ENCODE data around the gene LYG2.
"Not testable (repeated sequence)": the region's sequence is repeated elsewhere in the genome, so short reads cannot be mapped to it uniquely, and the experiment has no call there.

DNA sequence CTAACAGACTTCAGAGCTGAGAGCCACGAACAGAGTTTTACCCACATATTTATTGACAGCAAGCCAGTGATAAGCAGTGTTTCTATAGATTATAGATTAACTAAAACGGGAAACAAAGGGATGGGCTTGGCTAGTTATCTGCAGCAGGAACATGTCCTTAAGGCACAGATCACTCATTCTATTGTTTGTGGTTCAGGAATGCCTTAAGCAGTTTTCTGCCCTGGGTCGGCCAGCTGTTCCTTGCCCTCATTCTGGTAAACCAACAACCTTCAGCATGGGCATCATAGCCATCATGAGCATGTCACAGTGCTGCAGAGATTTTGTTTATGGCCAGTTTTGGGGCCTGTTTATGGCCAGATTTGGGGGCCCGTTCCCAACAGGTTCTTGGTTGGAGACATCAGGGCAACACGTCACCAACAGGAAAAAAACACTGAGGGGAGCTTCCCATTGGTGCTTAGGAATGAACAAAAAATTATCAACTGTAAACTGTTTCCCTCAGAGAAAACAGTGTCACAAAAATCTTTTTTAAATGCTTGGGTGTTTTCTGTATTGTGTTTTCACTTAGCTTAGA lies 22.8 kb upstream of the LYG2 start:
- TF ChIP-seq, protein P1, sequence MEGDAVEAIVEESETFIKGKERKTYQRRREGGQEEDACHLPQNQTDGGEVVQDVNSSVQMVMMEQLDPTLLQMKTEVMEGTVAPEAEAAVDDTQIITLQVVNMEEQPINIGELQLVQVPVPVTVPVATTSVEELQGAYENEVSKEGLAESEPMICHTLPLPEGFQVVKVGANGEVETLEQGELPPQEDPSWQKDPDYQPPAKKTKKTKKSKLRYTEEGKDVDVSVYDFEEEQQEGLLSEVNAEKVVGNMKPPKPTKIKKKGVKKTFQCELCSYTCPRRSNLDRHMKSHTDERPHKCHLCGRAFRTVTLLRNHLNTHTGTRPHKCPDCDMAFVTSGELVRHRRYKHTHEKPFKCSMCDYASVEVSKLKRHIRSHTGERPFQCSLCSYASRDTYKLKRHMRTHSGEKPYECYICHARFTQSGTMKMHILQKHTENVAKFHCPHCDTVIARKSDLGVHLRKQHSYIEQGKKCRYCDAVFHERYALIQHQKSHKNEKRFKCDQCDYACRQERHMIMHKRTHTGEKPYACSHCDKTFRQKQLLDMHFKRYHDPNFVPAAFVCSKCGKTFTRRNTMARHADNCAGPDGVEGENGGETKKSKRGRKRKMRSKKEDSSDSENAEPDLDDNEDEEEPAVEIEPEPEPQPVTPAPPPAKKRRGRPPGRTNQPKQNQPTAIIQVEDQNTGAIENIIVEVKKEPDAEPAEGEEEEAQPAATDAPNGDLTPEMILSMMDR (IDR thresholded peaks at IDR 0.05; ENCODE audit: low read depth, low read length, poor library complexity, severe bottlenecking) = not testable (repeated sequence)
- not testable (repeated sequence) for TF ChIP-seq EZH2phosphoT487 (IDR thresholded peaks at IDR 0.05; ENCODE audit: borderline replicate concordance, low read length)

Data from DOHH2 (cell line).